NCI-H1048 (cell line): Measurements from ENCODE around the gene FBLIM1.

ENCODE experiments used
- DNase-seq: peaks from one replicate; lab custom pipeline; 2025; lab: John Stamatoyannopoulos, UW

The FBLIM1 gene, protein sequence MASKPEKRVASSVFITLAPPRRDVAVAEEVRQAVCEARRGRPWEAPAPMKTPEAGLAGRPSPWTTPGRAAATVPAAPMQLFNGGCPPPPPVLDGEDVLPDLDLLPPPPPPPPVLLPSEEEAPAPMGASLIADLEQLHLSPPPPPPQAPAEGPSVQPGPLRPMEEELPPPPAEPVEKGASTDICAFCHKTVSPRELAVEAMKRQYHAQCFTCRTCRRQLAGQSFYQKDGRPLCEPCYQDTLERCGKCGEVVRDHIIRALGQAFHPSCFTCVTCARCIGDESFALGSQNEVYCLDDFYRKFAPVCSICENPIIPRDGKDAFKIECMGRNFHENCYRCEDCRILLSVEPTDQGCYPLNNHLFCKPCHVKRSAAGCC

GRCh38 chr1:15758343-15758931 lies at the start of gene FBLIM1:
FBLIM1 (plus strand) TSS chr1:15758795; CDS start chr1:15764984, 6,189 bp downstream.
- DNase-seq, result no peak

DNA sequence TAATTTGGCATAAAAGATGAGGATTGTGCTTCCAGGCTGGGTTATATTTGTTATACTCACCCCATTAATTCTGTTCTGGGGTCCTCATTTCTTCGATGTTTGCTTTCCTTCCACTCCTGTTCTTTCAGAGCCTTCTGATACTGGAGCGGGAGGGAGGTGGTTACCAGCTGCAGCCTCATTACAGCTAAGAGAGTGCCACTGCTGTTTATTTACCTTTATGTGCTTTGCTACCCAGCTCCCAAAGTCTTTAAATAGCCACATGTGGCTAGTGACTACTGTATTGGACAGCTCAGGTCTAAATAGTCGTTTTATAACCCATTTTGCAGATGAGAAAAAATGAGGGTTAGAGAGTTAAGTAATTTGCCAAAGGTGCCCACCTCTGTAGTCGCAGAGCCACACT lies 49.4 kb upstream of the FBLIM1 start:
- no peak for DNase-seq

DNA sequence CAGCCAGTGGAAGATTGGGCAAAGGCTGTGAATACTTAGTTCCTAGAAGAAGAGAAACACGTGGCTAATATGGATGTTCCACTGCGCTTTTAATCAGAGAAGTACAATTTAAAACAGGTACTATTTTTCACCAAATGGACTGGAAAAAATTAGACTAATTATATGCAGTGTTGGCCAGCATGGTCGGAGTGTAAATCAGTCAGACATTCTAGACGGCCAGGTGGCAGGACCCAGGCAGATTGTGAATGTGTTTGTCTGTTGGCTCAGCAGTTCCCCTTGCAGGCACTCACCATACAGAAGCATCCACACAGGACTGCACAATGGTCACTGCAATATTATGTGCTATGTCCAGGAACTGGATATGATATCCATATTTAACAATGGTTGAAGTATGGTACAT lies 46.4 kb upstream of the FBLIM1 start:
- DNase-seq, result no peak

GRCh38 chr1:15714406-15715136 lies 44.0 kb upstream of the FBLIM1 start:
- DNase-seq, result no peak

- no peak for DNase-seq
These were observed 41.0 kb upstream of the FBLIM1 start for GRCh38 chr1:15717418-15718125.

DNA sequence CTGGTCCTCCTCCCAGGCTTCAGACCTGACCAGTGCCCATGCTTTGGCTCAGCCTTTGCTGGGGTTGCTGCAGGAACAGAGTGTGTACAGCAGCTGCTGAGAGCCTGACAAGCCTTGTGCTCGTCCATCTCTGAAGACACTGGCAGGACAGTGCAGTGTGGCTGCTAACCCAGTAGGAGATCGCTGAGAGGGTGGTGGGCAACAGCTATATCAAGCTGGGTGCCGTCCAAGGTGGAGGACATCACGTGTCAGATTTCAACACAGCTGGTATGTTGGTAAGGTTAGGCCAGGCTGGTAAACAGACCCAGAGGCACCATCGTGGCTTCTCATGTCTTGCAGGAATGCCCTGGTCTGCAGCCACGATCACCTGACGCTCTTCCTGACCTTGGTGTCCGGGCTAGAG lies 40.4 kb upstream of the FBLIM1 start:
- DNase-seq, result no peak

- no peak for DNase-seq
These were observed 39.0 kb upstream of the FBLIM1 start for GRCh38 chr1:15719381-15720120.

- no peak for DNase-seq
These were observed 37.7 kb upstream of the FBLIM1 start for GRCh38 chr1:15720861-15721260.

DNA sequence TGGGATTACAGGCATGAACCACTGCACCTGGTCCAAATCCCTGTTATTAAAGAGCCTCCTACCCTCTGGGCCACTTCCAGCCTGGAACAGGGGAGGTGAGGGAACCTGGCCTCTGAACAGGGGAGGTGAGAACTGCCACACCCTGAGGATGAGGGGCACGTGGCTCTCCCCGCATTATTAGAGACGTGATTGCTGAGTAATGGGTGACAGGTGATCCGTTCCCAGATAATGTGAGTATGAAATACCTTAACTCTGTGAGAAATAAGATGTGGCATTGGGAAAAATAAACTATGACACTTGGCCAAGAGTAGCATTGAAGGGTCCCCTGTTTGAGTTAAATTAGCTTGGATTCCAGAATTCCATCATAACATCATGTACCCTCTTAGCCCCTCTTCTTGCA lies 36.2 kb upstream of the FBLIM1 start:
- DNase-seq, result no peak

DNA sequence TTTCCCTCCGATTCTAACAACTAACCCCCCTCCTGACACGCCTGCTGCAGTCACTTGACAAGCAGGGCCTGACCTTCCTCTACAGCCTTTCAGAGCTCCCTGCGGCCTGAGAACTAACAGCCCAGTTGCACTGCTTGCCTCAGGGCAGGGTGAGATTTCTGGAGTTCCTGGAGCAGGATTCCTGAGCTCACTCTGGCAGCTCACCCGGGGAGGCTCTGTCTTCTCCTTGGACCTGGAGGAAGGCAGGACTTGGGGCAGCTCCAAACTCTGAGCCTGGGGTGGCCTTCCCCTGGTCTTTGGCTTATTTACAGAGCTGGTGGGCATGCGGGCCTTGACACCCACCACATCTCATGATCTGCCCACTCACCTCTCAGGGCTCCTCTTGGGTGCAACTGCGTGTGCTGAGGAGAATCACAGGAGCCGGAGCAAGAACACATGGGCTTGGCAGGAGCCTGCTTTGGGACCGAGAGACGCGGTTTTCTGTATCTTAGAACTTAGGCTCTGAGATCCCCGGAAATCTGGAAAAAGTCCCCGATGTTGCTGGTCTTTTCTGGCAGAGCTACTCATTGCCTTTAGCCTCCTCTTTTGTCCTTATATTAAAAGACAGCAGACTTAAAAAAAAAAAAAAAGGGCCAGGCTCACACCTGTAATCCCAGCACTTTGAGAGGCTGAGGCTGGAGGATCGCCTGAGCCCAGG lies 35.6 kb upstream of the FBLIM1 start:
- DNase-seq, result no peak

GRCh38 chr1:15723631-15724246 lies 34.9 kb upstream of the FBLIM1 start:
- DNase-seq, result no peak

DNA sequence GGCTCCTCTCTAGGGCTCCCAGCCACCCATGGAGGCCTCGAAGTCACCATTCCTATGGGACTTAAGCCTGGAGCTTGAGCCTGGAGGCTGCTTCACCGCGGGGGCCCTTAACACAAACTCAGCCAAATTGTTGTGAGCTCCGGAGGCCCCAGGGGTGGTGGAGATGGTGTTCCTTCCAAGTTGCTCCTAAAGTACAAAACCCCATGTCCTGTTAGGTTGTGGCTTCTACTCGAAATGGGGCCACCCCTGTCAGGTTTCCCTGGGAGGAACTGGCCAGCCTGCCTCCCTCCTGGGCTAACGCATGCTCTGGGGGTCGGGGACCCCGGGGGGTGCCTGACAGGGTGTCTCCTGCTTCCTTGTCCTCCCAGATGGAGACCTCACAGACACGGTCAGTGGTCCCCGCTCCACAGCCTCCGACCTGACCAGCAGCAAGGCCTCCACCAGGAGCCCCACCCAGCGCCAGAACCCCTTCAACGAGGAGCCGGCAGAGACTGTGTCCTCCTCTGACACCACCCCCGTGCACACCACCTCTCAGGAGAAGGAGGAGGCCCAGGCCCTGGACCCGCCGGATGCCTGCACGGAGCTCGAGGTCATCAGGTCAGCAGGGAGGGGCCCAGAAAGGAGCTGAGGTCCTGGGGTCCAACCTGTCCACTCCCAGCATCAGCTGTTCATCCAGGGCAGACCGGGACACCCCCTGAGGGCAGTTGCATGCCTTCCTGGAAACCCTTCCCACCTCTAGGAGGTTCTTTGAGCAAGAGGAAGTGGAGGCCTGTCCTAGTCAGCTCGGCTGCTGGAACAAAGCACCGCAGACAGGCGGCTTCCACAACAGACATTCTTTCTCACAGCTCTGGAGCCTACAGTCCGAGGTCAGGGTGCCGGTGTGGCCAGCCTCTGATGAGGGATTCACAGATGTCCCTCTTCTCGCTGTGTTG lies 33.4 kb upstream of the FBLIM1 start:
- no peak for DNase-seq

DNA sequence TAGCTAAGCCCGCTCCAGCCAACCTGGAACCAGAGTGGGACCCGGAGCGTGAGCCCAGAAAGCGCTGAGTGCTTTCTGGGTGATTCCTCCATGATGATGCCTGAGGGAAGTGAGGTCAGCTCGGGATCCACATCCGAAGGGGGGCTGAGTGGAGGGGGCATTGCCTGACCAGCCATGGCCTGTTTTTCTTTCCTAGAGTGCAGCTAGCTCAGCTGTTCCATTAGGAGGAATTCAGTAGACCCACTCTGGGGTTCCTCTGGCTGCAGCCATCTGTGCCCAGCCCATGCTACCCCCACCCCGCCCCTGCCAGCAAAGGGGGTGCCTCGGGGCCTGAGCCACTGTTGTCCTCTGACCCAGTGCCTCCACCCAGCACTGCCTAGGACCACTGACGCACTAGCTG lies 32.1 kb upstream of the FBLIM1 start:
- no peak for DNase-seq

DNA sequence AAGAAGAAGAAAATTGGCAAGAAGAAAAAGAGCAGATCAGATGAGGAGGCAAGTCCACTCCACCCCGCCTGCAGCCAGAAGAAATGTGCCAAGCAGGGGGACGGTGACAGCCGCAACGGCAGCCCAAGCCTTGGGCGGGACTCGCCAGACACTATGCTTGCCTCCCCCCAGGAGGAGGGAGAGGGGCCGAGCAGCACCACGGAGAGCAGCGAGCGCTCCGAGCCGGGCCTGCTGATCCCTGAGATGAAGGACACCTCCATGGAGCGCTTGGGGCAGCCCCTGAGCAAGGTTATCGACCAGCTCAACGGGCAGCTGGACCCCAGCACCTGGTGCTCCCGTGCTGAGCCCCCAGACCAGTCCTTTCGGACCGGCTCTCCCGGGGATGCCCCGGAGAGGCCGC lies 31.6 kb upstream of the FBLIM1 start:
- no peak for DNase-seq

GRCh38 chr1:15727424-15727823 lies 31.2 kb upstream of the FBLIM1 start:
- no peak for DNase-seq

DNA sequence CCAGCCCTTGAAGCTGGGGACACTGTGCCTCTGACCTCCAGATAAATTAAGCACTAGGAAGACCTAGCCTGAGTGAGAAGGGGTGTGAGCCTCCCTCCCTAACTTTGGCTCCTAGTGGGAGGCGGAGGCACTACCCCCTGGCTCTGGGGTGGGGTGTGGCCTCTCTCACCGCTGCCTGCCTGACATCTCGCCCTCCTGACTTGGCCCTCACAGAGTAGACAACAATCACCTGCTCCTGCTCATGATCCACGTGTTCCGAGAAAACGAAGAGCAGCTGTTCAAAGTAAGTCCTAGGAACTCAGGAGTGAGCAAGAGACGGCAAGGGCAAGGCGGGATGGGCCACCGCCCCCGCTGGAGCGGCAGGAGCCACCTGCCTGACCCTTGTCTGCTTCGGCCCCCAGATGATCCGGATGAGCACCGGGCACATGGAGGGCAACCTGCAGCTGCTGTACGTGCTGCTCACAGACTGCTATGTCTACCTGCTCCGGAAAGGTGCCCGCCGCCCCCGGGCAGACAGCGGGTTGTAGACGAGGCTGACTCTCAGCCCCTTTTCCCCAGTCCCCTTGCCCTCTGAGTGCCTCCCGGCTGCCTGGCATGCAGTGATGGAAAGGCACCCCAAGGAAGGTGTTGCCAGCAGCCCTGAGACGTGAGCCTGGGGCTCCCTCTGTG lies 30.6 kb upstream of the FBLIM1 start:
- DNase-seq, result no peak

DNA sequence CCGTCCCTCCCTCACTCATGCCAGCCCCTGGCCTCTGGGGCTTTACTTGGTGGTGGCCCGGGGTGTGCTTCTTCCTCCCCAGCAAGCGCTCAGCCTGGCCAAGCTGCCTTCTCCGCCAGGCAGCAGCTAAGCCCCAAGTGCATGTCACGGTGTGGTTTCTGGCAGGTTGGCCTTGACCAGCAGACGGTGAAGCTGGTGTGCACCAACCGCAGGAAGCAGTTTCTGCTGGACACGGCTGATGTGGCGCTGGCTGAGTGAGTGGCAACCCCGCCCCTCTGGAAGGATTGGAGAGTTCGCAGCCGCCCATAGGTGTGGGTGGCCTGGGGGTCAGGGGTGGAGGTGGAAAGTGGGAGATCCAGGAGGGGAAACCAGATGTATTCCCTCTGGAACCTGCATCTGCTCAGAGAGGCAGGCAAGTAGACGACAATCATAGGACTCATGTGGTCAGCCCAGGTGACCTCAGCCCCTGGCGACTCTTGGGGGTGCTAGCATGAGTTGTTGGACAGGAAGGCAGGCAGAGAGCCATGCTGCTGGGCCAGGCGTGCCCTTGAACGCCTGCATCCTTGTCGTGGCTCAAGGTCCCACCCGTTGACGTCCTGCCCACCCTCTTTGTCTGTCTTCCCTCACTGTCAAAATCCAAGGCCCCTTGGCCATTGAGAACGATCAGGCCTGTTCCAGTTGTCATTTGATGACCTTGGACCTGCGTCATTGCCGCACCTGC lies 29.5 kb upstream of the FBLIM1 start:
- DNase-seq, result no peak

DNA sequence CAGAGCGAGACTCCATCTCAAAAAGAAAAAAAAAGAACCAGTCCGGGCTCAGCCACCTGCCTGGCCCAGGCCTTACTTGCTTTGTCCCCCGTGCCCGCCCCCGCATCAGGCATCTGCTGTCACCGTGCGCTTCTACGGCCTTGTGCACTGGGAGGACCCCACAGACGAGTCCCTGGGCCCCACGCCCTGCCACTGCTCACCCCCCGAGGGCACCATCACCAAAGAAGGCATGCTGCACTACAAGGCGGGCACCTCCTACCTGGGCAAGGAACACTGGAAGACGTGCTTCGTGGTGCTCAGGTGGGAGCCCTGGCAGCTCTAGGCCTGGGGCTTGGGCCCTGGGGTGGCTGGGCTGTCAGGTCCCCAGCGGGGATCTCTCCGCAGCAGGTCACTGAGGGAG lies 28.2 kb upstream of the FBLIM1 start:
- no peak for DNase-seq
